ENCODE results near the gene CHIT1.

CHIT1 gene

DNA sequence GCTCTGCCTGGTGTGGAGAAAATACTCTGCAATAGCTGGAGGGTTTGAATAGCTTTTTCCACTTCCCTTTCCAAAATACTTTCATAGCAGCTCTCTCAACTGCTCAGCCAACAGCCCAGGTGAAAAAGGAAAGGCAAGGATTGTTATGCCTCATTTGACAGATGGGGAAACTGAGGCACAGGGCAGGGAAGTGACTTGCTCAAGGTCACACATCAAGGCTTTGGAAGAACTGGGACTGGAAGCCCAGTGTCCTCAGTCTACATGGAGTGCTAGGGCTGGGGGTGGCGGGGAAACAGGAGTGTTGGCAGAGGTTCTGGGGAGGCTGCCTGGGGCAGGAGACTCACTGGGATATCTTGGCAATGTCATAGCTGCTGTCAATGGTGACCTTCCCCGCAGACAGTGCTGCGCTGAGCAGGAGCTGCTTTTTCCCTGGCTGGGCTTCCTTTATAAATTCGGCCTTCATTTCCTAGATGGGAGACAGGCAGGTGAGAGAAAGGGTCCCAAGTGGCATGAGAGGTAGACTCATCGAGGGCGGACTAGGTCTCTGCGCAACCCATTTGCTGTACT is 47.0 kb downstream of the CHIT1 start:
- in situ Hi-C loops (cut with HindIII; ENCODE audit: low pct_ligation_motif_present, low pct_unique_long_range_greater_than_20kb, low sequenced_read_pairs): no loop called here
- no peak for DNase-seq

GRCh38 chr1:203181586-203182386 is 47.7 kb downstream of the CHIT1 start:
- in situ Hi-C loops (cut with HindIII; ENCODE audit: low pct_ligation_motif_present, low pct_unique_long_range_greater_than_20kb, low sequenced_read_pairs): no loop called here
- no peak for DNase-seq

GRCh38 chr1:203180611-203181330 is 48.7 kb downstream of the CHIT1 start:
- in situ Hi-C loops (cut with HindIII; ENCODE audit: low pct_ligation_motif_present, low pct_unique_long_range_greater_than_20kb, low sequenced_read_pairs): no loop called here
- no peak for DNase-seq

DNA sequence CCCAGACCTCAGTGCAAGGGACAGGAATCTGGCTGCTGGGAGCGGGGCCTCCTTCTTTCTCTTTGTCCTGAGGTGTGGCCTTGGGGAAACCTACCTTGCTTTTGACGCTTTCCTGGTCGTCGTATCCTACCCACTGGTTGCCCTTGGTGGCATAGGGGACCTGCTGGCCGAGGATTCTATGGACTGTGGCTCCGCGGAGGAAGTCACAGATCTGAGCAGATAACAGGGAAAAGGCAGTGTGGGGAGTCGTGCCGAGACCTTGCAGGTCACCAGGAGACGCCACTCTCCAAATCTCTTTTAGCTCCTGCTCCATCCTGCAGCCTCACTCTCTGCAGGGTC is 49.8 kb downstream of the CHIT1 start:
- no peak for DNase-seq
- in situ Hi-C loops (cut with HindIII; ENCODE audit: low pct_ligation_motif_present, low pct_unique_long_range_greater_than_20kb, low sequenced_read_pairs): no loop called here

DNA sequence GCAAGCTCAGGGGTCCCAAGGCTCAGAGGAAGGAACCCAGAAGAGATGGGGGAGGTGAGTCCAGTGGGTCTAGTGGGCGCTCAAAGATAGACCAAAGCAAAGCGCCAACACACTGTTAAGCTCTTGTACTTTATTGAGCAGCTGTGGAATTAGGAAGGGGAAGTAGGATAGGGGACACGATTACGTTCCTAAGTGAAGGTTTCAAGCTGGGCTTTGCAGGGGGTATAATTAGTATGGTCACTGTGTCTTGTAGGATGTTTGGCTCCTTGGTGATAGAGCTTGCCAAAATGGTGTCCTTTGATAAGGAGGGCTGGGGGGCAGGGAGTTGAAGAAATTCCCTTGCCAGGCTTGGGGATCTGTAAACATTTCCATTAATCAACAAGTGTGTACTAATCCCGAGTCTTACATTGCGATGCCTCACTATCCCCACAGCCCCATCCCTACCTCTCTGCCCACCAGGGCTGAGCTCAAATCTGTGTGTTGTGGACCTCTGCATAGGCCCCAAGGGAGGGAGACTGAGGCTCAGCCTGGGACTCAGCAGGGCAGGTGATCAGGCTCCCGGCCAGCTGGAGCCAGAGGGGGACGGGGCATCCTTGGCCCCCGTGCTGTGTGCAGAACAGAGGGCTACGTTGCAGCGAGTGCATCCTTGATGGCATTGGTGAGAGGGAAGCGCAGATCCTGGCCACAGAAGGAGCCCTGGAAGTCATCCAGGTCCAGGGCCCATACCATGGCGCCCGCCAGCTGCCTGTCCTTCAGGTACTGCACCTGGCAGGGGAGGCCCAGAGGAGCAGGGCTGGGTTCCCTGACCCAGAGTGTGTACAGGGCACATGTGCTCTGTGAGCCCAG is 50.4 kb downstream of the CHIT1 start:
- in situ Hi-C loops (cut with HindIII; ENCODE audit: low pct_ligation_motif_present, low pct_unique_long_range_greater_than_20kb, low sequenced_read_pairs): no loop called here
- no peak for DNase-seq

DNA sequence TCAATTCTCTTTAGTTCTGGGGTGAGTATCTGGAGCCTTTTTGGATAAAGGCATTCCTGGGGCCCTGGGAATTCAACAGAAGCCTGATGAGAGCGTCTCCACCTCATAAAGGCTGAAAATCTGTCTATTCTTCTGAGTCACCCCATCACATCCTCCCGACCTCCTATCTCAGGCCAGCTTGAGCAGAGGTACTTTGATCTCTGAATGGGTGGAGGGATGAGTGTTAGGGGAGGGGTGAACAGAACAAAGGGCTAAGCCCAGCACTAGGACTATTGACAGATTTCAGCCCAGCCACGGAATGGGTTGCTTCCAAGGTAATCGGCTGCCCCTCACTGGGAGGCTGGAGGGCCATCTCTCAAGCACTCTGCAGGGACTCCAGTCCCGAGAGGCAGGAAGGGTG is 51.4 kb downstream of the CHIT1 start:
- DNase-seq: no peak
- in situ Hi-C loops (cut with HindIII; ENCODE audit: low pct_ligation_motif_present, low pct_unique_long_range_greater_than_20kb, low sequenced_read_pairs): no loop called here

- peak; percentile 55 for DNase-seq
- in situ Hi-C loops (cut with HindIII; ENCODE audit: low pct_ligation_motif_present, low pct_unique_long_range_greater_than_20kb, low sequenced_read_pairs): no loop called here
Observed at GRCh38 chr1:203177470-203178039, 51.9 kb downstream of the CHIT1 start.

DNA sequence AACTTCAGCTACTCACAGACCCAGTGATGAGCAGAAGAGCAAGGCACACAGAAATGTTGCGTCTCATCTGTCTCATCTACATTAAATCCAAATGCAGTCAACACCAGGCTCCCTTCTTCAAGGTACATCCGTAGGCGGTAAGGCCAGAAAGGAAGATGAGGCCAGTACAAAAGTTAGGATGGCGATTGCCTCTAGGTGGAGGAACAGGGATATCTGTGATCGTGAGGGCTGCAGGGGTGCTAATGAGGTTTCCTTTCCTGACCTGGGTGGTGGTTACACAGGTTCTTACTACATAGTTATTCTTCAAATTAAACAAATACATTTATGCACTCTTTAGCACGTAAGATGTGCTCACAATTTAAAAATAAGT is 52.5 kb downstream of the CHIT1 start:
- in situ Hi-C loops (cut with HindIII; ENCODE audit: low pct_ligation_motif_present, low pct_unique_long_range_greater_than_20kb, low sequenced_read_pairs): no loop called here
- no peak for DNase-seq

GRCh38 chr1:203176273-203177035 is 53.0 kb downstream of the CHIT1 start:
- in situ Hi-C loops (cut with HindIII; ENCODE audit: low pct_ligation_motif_present, low pct_unique_long_range_greater_than_20kb, low sequenced_read_pairs): no loop called here

GRCh38 chr1:203175827-203176241 is 53.6 kb downstream of the CHIT1 start:
- in situ Hi-C loops (cut with HindIII; ENCODE audit: low pct_ligation_motif_present, low pct_unique_long_range_greater_than_20kb, low sequenced_read_pairs): no loop called here
- no peak for DNase-seq

More at GRCh38 chr1:203176273-203177035, 53.0 kb downstream of the CHIT1 start:
- no peak for DNase-seq

- in situ Hi-C loops (cut with HindIII; ENCODE audit: low pct_ligation_motif_present, low pct_unique_long_range_greater_than_20kb, low sequenced_read_pairs): no loop called here
- DNase-seq: no peak
Observed at GRCh38 chr1:203175237-203175826, 54.1 kb downstream of the CHIT1 start, which contains the start of gene MYBPH. Gene MYBPH (minus strand): TSS chr1:203175826. CDS start chr1:203175755, 71 bp downstream.

GRCh38 chr1:203174324-203174985 is 55.0 kb downstream of the CHIT1 start:
- in situ Hi-C loops (cut with HindIII; ENCODE audit: low pct_ligation_motif_present, low pct_unique_long_range_greater_than_20kb, low sequenced_read_pairs): no loop called here

DNA sequence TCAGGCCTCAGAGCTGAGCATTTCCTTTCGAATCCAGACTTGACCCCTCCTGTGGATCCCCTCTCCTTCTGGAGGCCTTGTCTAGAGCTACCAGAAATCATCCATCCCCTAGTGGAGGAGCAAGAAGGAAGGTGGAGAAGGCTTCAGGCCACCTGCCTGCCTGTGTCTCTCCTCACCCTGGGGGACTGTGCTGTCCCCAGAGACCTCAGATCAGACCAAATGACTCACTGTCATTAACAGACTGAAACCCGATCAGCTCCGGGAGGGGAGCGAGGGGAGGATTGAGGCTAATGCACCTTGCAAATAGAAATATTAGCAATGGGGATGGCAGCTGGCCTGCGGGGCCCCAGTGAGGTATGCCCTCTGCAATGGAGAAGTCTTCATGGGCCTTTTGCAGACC is 55.9 kb downstream of the CHIT1 start:
- in situ Hi-C loops (cut with HindIII; ENCODE audit: low pct_ligation_motif_present, low pct_unique_long_range_greater_than_20kb, low sequenced_read_pairs): no loop called here
- no peak for DNase-seq

More at GRCh38 chr1:203174324-203174985, 55.0 kb downstream of the CHIT1 start:
- DNase-seq: no peak

GRCh38 chr1:203173011-203173555 is 56.4 kb downstream of the CHIT1 start:
- no peak for DNase-seq
- in situ Hi-C loops (cut with HindIII; ENCODE audit: low pct_ligation_motif_present, low pct_unique_long_range_greater_than_20kb, low sequenced_read_pairs): no loop called here

GRCh38 chr1:203172184-203173010 is 57.1 kb downstream of the CHIT1 start:
- in situ Hi-C loops (cut with HindIII; ENCODE audit: low pct_ligation_motif_present, low pct_unique_long_range_greater_than_20kb, low sequenced_read_pairs): no loop called here
- DNase-seq: peak; percentile 85
